Fibroblast of pulmonary artery (primary cell): Measurements from ENCODE around the gene WFDC9.
"Not testable (repeated sequence)": the region's sequence is repeated elsewhere in the genome, so short reads cannot be mapped to it uniquely, and the experiment has no call there.

Experiments used
- DNase-seq: peaks from one replicate; pipeline ENCODE4 v3.0.0-alpha.2; 2010; ENCODE audit warnings: low read depth
- H3K4me3 ChIP-seq: replicated peaks from 2 replicates; pipeline ENCODE4 v1.5.1; 2011; ENCODE audit warnings: low read depth, mild to moderate bottlenecking, control low read depth, low read length, moderate library complexity
- TF ChIP-seq, protein P1 (sequence below): IDR thresholded peaks from 2 replicates; pipeline ENCODE4 v1.5.1; 2011; ENCODE audit warnings: mild to moderate bottlenecking, control low read depth, low read length, inconsistent platforms; ENCODE audit errors: missing control alignments

Gene WFDC9

GRCh38 chr20:45646875-45647274, 15.8 kb upstream of the WFDC9 start:
- no peak for DNase-seq
- H3K4me3 ChIP-seq = no peak overlapping the region
- TF ChIP-seq, protein P1, sequence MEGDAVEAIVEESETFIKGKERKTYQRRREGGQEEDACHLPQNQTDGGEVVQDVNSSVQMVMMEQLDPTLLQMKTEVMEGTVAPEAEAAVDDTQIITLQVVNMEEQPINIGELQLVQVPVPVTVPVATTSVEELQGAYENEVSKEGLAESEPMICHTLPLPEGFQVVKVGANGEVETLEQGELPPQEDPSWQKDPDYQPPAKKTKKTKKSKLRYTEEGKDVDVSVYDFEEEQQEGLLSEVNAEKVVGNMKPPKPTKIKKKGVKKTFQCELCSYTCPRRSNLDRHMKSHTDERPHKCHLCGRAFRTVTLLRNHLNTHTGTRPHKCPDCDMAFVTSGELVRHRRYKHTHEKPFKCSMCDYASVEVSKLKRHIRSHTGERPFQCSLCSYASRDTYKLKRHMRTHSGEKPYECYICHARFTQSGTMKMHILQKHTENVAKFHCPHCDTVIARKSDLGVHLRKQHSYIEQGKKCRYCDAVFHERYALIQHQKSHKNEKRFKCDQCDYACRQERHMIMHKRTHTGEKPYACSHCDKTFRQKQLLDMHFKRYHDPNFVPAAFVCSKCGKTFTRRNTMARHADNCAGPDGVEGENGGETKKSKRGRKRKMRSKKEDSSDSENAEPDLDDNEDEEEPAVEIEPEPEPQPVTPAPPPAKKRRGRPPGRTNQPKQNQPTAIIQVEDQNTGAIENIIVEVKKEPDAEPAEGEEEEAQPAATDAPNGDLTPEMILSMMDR = no peak

DNA sequence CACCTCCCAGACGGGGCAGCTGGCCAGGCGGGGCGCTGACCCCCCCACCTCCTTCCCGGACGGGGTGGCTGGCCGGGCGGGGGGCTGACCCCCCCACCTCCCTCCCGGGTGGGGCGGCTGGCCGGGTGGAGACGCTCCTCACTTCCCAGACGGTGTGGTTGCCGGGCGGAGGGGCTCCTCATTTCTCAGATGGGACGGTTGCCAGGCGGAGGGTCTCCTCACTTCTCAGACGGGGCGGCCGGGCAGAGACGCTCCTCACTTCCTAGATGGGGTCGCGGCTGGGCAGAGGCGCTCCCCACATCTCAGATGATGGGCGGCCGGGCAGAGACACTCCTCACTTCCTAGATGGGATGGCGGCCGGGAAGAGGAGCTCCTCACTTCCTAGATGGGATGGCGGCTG, 14.8 kb upstream of the WFDC9 start:
- DNase-seq, H3K4me3 ChIP-seq: not testable (repeated sequence)

GRCh38 chr20:45641076-45641475, 10.0 kb upstream of the WFDC9 start:
- DNase-seq, H3K4me3 ChIP-seq: not testable (repeated sequence)

GRCh38 chr20:45639687-45640086, 8.6 kb upstream of the WFDC9 start:
- no peak overlapping the region for H3K4me3 ChIP-seq
- TF ChIP-seq, protein P1 = no peak
- no peak for DNase-seq

- TF ChIP-seq, protein P1 = no peak
- no peak overlapping the region for H3K4me3 ChIP-seq
- no peak for DNase-seq
Observed at GRCh38 chr20:45636513-45636912, 5.4 kb upstream of the WFDC9 start.

DNA sequence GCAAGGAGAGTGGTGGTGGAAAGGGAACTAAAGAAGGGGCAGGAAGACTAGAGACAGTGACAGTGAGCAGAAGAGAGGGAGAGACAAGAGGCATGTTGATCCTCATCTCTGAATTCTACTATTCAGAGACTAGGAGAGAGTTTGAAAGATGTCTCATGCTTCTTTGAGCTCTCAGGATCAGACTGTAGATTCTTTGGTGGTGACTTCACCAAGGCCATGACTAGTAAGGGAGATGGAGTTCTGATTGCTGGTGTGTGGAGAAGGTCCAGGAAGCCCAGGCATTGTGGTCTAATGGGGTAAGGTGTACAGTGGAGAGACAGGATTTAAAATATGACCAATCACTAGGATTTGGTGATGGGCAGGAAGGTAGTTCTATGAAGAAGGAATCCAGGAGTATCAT, 713 bp downstream of the WFDC9 start:
- TF ChIP-seq, protein P1 = no peak
- H3K4me3 ChIP-seq = no peak overlapping the region
- no peak for DNase-seq

DNA sequence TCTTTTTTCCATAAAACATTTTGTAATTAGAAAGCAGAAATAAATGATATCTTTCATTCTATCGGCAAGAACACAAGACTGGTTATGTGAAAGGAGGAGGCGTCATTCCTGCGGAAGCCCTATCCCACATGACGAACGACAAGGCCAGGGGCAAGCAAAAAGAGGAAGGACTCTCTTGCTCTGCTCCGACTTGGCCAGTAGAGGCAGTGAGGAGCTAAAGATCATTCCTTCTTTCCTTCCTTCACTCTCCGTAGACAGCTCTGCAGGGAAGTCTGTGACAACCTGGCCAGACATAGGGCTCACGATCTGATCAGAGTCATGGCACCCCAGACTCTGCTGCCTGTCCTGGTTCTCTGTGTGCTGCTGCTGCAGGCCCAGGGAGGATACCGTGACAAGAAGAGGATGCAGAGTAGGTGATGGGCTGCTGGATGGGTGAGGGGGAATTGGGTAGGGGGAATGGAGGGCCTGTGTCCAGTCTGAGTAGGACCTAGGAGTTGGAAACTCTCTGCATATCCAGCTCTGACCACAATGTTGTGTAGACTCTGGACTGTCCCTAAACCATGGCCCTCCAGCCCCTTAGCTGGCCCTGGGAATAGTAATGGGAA, 1.5 kb downstream of the WFDC9 start, which contains the start of gene WFDC10A:
Gene WFDC10A, plus strand, starts transcription at position 244 of the 605 bp plus-strand sequence. Its CDS starts 75 bp downstream, at position 319.
- H3K4me3 ChIP-seq = no peak within 1 kb of the TSS
- DNase-seq = peak; percentile 56
- TF ChIP-seq, protein P1 = peak; percentile 79

DNA sequence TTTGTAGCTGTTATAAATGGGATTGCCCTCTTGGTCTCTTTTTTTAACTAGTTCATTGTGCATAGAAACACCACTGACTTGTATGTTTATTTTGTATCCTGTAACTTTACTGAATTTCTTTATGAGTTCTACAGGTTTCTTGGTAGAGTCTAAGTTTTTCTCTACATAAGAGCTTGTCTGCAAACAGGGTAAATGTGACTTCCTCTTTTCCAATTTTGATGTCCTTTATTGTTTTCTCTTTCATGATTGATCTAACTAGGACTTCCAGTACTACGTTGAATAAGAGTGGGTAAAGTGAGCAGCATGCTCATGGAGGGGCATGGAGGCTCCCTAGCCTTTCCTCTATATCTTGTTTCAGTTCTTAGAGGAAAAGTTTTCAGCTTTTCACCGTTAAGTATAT, 4.5 kb downstream of the WFDC9 start:
- DNase-seq = no peak
- H3K4me3 ChIP-seq = no peak overlapping the region
- TF ChIP-seq, protein P1 = no peak
